Measurements from ENCODE around the gene MYH6.
"Not testable (repeated sequence)": the region's sequence is repeated elsewhere in the genome, so short reads cannot be mapped to it uniquely, and the experiment has no call there.

Gene MYH6

DNA sequence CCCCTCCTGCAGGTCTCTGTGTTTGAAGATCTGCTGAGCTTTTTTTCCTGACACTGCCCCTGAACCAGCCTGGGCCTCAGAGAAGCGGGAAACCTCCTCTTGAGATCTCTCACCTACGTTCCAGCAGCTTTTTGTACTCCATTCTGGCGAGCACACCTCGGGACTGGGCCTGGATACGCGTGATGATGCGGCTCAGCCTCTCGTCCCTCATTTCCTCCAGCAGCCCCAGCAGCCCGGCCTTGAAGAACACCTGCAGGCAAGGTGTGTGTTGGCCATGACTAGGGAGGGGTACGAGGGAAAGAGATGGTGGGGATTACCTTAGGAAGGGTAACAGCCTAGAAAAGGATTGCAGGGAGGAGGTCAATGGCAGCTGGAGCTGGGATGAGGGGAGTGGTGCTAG is 17.1 kb upstream of the MYH6 start:
- Histone ChIP-seq H4K20me1 (ENCODE audit: insufficient read depth, low read length) (no peaks in the 10 kb centered on the region), H3K4me2 (ENCODE audit: low read length) (no peak overlapping the region), H3K4me3 (ENCODE audit: low read depth, low read length, poor library complexity, severe bottlenecking) (no peak overlapping the region), H3K9me3 (ENCODE audit: low read length) (no peaks in the 10 kb centered on the region), H3K36me3 (ENCODE audit: insufficient read depth, low read length) (no peaks in the 10 kb centered on the region), H3K27me3 (ENCODE audit: insufficient read depth, low read length) (no peaks in the 10 kb centered on the region; the same call in 1 of the 2 replicates), H3K9me2 (ENCODE audit: low read depth, low read length) (no peaks in the 10 kb centered on the region), H3K4me1 (ENCODE audit: insufficient read depth, low read length, severe bottlenecking) (no peaks in the 10 kb centered on the region), H3F3A (ENCODE audit: insufficient read depth, low read length) (no peaks in the 10 kb centered on the region), H3K27ac (ENCODE audit: low read depth, low read length, poor library complexity, severe bottlenecking) (no peak overlapping the region), H2AFZ (ENCODE audit: low read length) (no peak overlapping the region), H3K9ac (ENCODE audit: low read length) (no peak overlapping the region), H3K79me2 (ENCODE audit: insufficient read depth, low read length) (no peaks in the 10 kb centered on the region)
- TF ChIP-seq, protein P1, sequence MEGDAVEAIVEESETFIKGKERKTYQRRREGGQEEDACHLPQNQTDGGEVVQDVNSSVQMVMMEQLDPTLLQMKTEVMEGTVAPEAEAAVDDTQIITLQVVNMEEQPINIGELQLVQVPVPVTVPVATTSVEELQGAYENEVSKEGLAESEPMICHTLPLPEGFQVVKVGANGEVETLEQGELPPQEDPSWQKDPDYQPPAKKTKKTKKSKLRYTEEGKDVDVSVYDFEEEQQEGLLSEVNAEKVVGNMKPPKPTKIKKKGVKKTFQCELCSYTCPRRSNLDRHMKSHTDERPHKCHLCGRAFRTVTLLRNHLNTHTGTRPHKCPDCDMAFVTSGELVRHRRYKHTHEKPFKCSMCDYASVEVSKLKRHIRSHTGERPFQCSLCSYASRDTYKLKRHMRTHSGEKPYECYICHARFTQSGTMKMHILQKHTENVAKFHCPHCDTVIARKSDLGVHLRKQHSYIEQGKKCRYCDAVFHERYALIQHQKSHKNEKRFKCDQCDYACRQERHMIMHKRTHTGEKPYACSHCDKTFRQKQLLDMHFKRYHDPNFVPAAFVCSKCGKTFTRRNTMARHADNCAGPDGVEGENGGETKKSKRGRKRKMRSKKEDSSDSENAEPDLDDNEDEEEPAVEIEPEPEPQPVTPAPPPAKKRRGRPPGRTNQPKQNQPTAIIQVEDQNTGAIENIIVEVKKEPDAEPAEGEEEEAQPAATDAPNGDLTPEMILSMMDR (IDR thresholded peaks at IDR 0.05; ENCODE audit: low read length), result no peak
- no peak for TF ChIP-seq EZH2 (IDR thresholded peaks at IDR 0.05; ENCODE audit: borderline replicate concordance, low read length)

DNA sequence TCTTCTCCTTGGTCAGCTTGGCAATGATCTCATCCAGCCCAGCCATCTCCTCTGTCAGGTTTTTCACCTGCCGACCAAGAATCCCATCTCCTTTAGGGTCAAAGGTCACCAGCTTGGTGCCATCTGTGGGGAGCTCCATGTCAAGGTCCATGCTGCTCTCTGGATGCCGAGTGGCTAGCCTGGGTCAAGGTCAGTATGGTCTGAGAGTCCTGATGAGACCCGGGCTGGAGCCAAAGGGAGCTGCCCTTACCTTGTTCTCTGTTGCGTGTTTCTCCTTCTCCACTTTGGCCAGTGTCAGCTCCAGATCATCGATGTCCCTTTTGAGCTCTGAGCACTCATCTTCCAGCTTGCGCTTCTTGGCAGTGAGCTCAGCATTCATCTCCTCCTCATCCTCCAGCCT is 15.6 kb upstream of the MYH6 start:
- Histone ChIP-seq H3K9me2 (ENCODE audit: low read depth, low read length) (no peaks in the 10 kb centered on the region), H3K79me2 (ENCODE audit: insufficient read depth, low read length) (no peaks in the 10 kb centered on the region), H3K27ac (ENCODE audit: low read depth, low read length, poor library complexity, severe bottlenecking) (no peak overlapping the region), H3F3A (ENCODE audit: insufficient read depth, low read length) (no peaks in the 10 kb centered on the region), H2AFZ (ENCODE audit: low read length) (no peak overlapping the region), H3K9ac (ENCODE audit: low read length) (no peak overlapping the region), H3K9me3 (ENCODE audit: low read length) (no peaks in the 10 kb centered on the region), H3K4me2 (ENCODE audit: low read length) (no peak overlapping the region), H3K4me3 (ENCODE audit: low read depth, low read length, poor library complexity, severe bottlenecking) (no peak overlapping the region), H3K4me1 (ENCODE audit: insufficient read depth, low read length, severe bottlenecking) (no peaks in the 10 kb centered on the region), H4K20me1 (ENCODE audit: insufficient read depth, low read length) (no peaks in the 10 kb centered on the region), H3K36me3 (ENCODE audit: insufficient read depth, low read length) (no peaks in the 10 kb centered on the region), H3K27me3 (ENCODE audit: insufficient read depth, low read length) (no peaks in the 10 kb centered on the region; the same call in 1 of the 2 replicates)
- no peak for TF ChIP-seq EZH2 (IDR thresholded peaks at IDR 0.05; ENCODE audit: borderline replicate concordance, low read length)

DNA sequence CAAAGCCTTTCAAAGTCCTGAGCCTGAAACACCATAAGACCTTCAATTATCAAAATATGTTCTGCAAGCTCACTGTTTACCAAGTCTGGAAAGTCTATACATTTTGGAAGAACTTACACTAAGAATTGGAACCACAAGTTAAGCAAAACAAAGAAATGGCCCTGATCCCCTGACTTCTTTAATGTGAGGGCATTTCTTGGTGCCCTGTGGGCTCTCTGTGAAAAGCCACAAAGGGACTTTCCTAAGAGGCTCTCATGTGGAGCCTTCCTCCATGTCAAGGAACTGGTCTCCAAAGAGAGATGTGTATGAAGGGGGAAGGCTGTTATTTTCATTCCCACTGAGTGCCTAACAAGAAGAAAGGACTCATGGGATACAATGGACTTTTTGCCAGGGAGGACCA is 13.5 kb upstream of the MYH6 start:
- Histone ChIP-seq H3K27ac (ENCODE audit: low read depth, low read length, poor library complexity, severe bottlenecking) (no peak overlapping the region), H3K4me3 (ENCODE audit: low read depth, low read length, poor library complexity, severe bottlenecking) (no peak overlapping the region), H3K36me3 (ENCODE audit: insufficient read depth, low read length) (no peaks in the 10 kb centered on the region), H3K4me1 (ENCODE audit: insufficient read depth, low read length, severe bottlenecking) (no peaks in the 10 kb centered on the region), H3K4me2 (ENCODE audit: low read length) (no peak overlapping the region), H3K9me2 (ENCODE audit: low read depth, low read length) (no peaks in the 10 kb centered on the region), H3F3A (ENCODE audit: insufficient read depth, low read length) (no peaks in the 10 kb centered on the region), H3K9ac (ENCODE audit: low read length) (no peak overlapping the region), H4K20me1 (ENCODE audit: insufficient read depth, low read length) (no peaks in the 10 kb centered on the region), H3K9me3 (ENCODE audit: low read length) (no peaks in the 10 kb centered on the region), H2AFZ (ENCODE audit: low read length) (no peak overlapping the region), H3K27me3 (ENCODE audit: insufficient read depth, low read length) (no peaks in the 10 kb centered on the region; the same call in 1 of the 2 replicates), H3K79me2 (ENCODE audit: insufficient read depth, low read length) (no peaks in the 10 kb centered on the region)
- TF ChIP-seq, protein P1 (IDR thresholded peaks at IDR 0.05; ENCODE audit: low read length), result no peak
- TF ChIP-seq EZH2 (IDR thresholded peaks at IDR 0.05; ENCODE audit: borderline replicate concordance, low read length), result no peak

DNA sequence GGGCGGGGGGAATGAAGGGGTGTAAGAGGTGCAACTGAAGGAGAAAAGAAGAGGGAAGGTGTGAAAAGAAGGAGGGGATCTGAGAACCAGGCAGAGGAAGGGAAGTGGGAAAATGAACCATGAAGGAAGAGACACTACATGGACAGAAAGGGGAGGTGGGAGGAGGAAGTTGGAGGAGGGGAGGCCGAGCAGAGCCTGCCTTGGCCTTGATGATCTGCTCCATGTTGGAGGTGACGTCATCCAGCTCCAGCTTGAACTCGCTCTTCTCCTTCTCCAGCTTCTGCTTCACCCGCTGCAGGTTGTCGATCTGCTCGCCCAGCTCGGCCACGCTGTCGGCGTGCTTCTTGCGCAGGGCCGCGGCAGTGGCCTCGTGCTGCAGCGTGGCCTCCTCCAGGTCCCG is 11.6 kb upstream of the MYH6 start:
- H3K27ac ChIP-seq (ENCODE audit: low read depth, low read length, poor library complexity, severe bottlenecking); H3K4me1 ChIP-seq (ENCODE audit: insufficient read depth, low read length, severe bottlenecking); H4K20me1 ChIP-seq (ENCODE audit: insufficient read depth, low read length); H3K4me3 ChIP-seq (ENCODE audit: low read depth, low read length, poor library complexity, severe bottlenecking); H2AFZ ChIP-seq (ENCODE audit: low read length); H3K9me2 ChIP-seq (ENCODE audit: low read depth, low read length); H3F3A ChIP-seq (ENCODE audit: insufficient read depth, low read length); H3K27me3 ChIP-seq (ENCODE audit: insufficient read depth, low read length); H3K9ac ChIP-seq (ENCODE audit: low read length); H3K9me3 ChIP-seq (ENCODE audit: low read length); H3K4me2 ChIP-seq (ENCODE audit: low read length); H3K79me2 ChIP-seq (ENCODE audit: insufficient read depth, low read length); H3K36me3 ChIP-seq (ENCODE audit: insufficient read depth, low read length): not testable (repeated sequence)
